ENCODE measurements around the gene PDE4D. TPM values are rescaled to one million over a fixed set of nuclear protein-coding genes. Genes with fewer than 3 reads are reported as not detected.

Gene PDE4D
- total RNA-seq, 1 experiment from 2014 or later = 11.6 TPM

DNA sequence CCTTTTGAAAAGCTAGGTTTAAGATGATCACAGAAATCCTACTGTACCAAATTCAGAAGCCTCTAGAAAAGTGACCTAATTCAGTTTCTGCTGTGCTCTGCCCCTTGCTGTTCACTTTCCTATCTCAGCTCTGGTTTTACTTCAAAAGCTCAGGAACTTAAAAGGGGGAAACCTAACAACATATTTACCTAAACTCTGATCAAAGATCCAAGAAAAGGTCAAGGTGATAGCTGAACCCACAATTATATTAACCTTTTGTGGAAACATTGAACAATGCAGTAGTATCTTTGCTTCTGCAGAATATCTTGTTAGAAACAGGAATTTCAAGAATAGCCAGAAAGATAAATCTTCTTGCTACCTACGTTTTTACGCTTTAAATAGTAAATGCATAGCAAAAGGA, 568.5 kb downstream of the PDE4D start:
- TF ChIP-seq, protein P1, sequence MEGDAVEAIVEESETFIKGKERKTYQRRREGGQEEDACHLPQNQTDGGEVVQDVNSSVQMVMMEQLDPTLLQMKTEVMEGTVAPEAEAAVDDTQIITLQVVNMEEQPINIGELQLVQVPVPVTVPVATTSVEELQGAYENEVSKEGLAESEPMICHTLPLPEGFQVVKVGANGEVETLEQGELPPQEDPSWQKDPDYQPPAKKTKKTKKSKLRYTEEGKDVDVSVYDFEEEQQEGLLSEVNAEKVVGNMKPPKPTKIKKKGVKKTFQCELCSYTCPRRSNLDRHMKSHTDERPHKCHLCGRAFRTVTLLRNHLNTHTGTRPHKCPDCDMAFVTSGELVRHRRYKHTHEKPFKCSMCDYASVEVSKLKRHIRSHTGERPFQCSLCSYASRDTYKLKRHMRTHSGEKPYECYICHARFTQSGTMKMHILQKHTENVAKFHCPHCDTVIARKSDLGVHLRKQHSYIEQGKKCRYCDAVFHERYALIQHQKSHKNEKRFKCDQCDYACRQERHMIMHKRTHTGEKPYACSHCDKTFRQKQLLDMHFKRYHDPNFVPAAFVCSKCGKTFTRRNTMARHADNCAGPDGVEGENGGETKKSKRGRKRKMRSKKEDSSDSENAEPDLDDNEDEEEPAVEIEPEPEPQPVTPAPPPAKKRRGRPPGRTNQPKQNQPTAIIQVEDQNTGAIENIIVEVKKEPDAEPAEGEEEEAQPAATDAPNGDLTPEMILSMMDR (IDR thresholded peaks at IDR 0.05; ENCODE audit: unreplicated experiment) = no peak
- intact Hi-C loops (cut with micrococcal nuclease; ENCODE audit: unreplicated experiment) = no loop called here
- Mint-ChIP-seq H3K4me1 (ENCODE audit: low read depth, unreplicated experiment) (peaks cover 10% of the 10 kb centered on the region), H3K36me3 (ENCODE audit: insufficient read depth, unreplicated experiment) (no peaks in the 10 kb centered on the region), H3K9me3 (ENCODE audit: low read depth, unreplicated experiment) (no peaks in the 10 kb centered on the region), H3K27me3 (ENCODE audit: unreplicated experiment) (no peaks in the 10 kb centered on the region), H3K4me3 (ENCODE audit: low read depth, unreplicated experiment) (no peak overlapping the region), H3K27ac (ENCODE audit: unreplicated experiment) (no peak overlapping the region)
- no TSS peak for BruUV-seq (replicated peaks)
- CTCF ChIA-PET = no interaction called here
- DNase-seq = no peak

DNA sequence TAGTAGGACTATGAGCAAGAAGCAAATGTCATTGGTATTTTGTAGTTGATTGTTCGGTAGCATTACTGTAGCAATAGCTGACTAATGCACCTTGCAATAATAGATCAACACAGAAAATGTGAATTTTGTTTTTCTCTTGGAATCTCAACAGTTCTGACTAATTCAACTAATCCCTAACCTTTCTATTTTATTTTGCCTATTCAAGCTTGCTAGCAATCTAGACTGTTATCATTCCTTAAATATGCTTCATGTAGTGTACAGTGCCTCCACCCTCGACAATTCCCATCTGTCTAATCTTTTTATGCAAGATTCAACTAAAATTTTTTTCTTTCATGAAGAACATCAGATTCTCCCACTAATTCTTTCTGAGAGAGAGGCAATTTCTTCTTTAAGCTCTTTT, 570.6 kb downstream of the PDE4D start:
- intact Hi-C loops (cut with micrococcal nuclease; ENCODE audit: unreplicated experiment) = no loop called here
- no peak overlapping the region for H3K27ac Mint-ChIP-seq (ENCODE audit: unreplicated experiment)
- H3K36me3 Mint-ChIP-seq (ENCODE audit: insufficient read depth, unreplicated experiment) = no peaks in the 10 kb centered on the region
- no peaks in the 10 kb centered on the region for H3K9me3 Mint-ChIP-seq (ENCODE audit: low read depth, unreplicated experiment)
- no peak overlapping the region for H3K4me3 Mint-ChIP-seq (ENCODE audit: low read depth, unreplicated experiment)
- TF ChIP-seq, protein P1 (IDR thresholded peaks at IDR 0.05; ENCODE audit: unreplicated experiment) = no peak
- BruUV-seq (replicated peaks) = no TSS peak
- CTCF ChIA-PET = interaction anchor here (0.5 kb wide), 1 partner anchor 166 kb away, joined by 3 read pairs; no protein-coding TSS in a partner anchor
- H3K4me1 Mint-ChIP-seq (ENCODE audit: low read depth, unreplicated experiment) = peaks cover 10% of the 10 kb centered on the region
- H3K27me3 Mint-ChIP-seq (ENCODE audit: unreplicated experiment) = no peaks in the 10 kb centered on the region
- DNase-seq = no peak

DNA sequence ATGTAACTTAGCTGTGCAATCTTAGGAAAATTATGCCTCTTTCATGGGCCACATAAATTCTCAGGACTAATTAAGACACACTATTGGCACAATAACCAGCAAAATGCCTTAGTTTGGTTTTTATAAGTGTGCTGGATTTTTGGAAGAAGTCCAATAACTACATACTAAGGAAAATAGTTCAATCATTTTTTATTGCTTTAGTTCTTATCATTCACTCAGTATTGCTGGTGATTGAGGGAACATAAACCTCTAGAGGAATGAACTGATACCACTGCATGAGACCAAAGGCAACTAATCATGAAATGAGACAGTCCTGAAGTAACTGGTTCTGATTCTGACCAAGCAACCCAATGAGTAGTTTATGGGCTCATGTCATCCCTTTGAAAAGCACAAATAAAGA, 571.5 kb downstream of the PDE4D start:
- intact Hi-C loops (cut with micrococcal nuclease; ENCODE audit: unreplicated experiment) = no loop called here
- DNase-seq = no peak
- Mint-ChIP-seq H3K9me3 (ENCODE audit: low read depth, unreplicated experiment) (no peaks in the 10 kb centered on the region), H3K27me3 (ENCODE audit: unreplicated experiment) (no peaks in the 10 kb centered on the region), H3K36me3 (ENCODE audit: insufficient read depth, unreplicated experiment) (no peaks in the 10 kb centered on the region), H3K27ac (ENCODE audit: unreplicated experiment) (no peak overlapping the region), H3K4me1 (ENCODE audit: low read depth, unreplicated experiment) (peaks cover 10% of the 10 kb centered on the region), H3K4me3 (ENCODE audit: low read depth, unreplicated experiment) (no peak overlapping the region)
- no TSS peak for BruUV-seq (replicated peaks)
- TF ChIP-seq, protein P1 (IDR thresholded peaks at IDR 0.05; ENCODE audit: unreplicated experiment) = no peak
- CTCF ChIA-PET = no interaction called here

DNA sequence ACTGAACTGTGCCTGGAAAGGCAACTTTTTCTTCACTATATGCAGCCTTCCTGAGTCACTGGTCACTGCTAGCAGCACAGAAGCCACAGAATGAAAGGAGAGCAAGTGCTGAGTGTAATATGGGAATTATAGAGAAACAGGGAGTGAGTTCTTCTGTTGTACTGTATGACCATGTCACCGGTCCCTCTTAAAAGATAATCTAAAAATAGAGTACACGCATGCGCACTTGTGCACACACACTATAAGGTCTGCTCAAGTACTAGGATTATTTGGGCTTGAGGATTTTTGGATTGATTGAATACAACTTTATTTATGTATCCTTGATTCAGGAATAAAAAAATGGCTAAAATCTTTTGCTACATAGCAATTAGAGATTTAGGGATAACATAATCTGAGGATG, 571.9 kb downstream of the PDE4D start:
- H3K27me3 Mint-ChIP-seq (ENCODE audit: unreplicated experiment) = no peaks in the 10 kb centered on the region
- H3K4me3 Mint-ChIP-seq (ENCODE audit: low read depth, unreplicated experiment) = no peak overlapping the region
- no peak overlapping the region for H3K27ac Mint-ChIP-seq (ENCODE audit: unreplicated experiment)
- DNase-seq = no peak
- intact Hi-C loops (cut with micrococcal nuclease; ENCODE audit: unreplicated experiment) = no loop called here
- TF ChIP-seq, protein P1 (IDR thresholded peaks at IDR 0.05; ENCODE audit: unreplicated experiment) = no peak
- no TSS peak for BruUV-seq (replicated peaks)
- CTCF ChIA-PET = no interaction called here
- no peaks in the 10 kb centered on the region for H3K36me3 Mint-ChIP-seq (ENCODE audit: insufficient read depth, unreplicated experiment)
- H3K4me1 Mint-ChIP-seq (ENCODE audit: low read depth, unreplicated experiment) = peaks cover 10% of the 10 kb centered on the region
- H3K9me3 Mint-ChIP-seq (ENCODE audit: low read depth, unreplicated experiment) = no peaks in the 10 kb centered on the region

Measured in Calu3 (cell line).